Neural cell (in vitro differentiated cells): ENCODE data around the gene LCN2. TPM values are rescaled to one million over a fixed set of nuclear protein-coding genes. Genes with fewer than 3 reads are reported as not detected.

Source experiments
- H2AFZ ChIP-seq: fragments of 200-600, 300-800 bp; sonication (generic), shearing (Covaris generic); 2 replicates; pipeline ENCODE4 v1.6.0; 2014; ENCODE audit warnings: low read depth, mild to moderate bottlenecking, antibody characterized with exemption, low read length, moderate library complexity
- H3F3A ChIP-seq: fragments of 200-600 bp; shearing (Covaris generic); 2 replicates; pipeline ENCODE4 v1.6.1; 2016; ENCODE audit warnings: mild to moderate bottlenecking, moderate library complexity, mixed read lengths, antibody characterized with exemption, low read length; ENCODE audit not compliant: insufficient read depth, poor library complexity, severe bottlenecking
- H3K27ac ChIP-seq: fragments of 200-600, 300-800 bp; sonication (generic), shearing (Covaris generic); 2 replicates; pipeline ENCODE4 v1.5.1; 2014; ENCODE audit warnings: mild to moderate bottlenecking, low read length, moderate library complexity
- H3K27me3 ChIP-seq: fragments of 300-800, 200-600 bp; sonication (generic), shearing (Covaris generic); 2 replicates; pipeline ENCODE4 v1.6.0; 2014; ENCODE audit warnings: mild to moderate bottlenecking, low read depth, low read length, moderate library complexity; ENCODE audit not compliant: insufficient read depth
- H3K36me3 ChIP-seq: fragments of 300-800, 200-600 bp; sonication (generic), shearing (Covaris generic); 2 replicates; pipeline ENCODE4 v1.5.1; 2014; ENCODE audit warnings: mild to moderate bottlenecking, antibody characterized with exemption, low read length, moderate library complexity; ENCODE audit not compliant: insufficient read depth
- H3K4me2 ChIP-seq: fragments of 300-800, 200-600 bp; sonication (generic), shearing (Covaris generic); 2 replicates; pipeline ENCODE4 v1.6.0; 2014; ENCODE audit warnings: mild to moderate bottlenecking, low read length
- H3K4me3 ChIP-seq: fragments of 300-800, 200-600 bp; sonication (generic), shearing (Covaris generic); 2 replicates; pipeline ENCODE4 v1.5.1; 2014; ENCODE audit warnings: mild to moderate bottlenecking, low read length, moderate library complexity
- H3K79me2 ChIP-seq: fragments of 200-600 bp; shearing (Covaris generic); replicated peaks from 2 replicates; pipeline ENCODE4 v1.6.0; 2014; ENCODE audit warnings: mild to moderate bottlenecking, low read length, moderate library complexity; ENCODE audit not compliant: insufficient read depth
- H3K9ac ChIP-seq: fragments of 300-800, 200-600 bp; sonication (generic), shearing (Covaris generic); 2 replicates; pipeline ENCODE4 v1.6.1; 2016; ENCODE audit warnings: mild to moderate bottlenecking, low read length, mixed read lengths
- H3K9me2 ChIP-seq: fragments of 200-600 bp; shearing (Covaris generic); 2 replicates; pipeline ENCODE4 v1.6.1; 2016; ENCODE audit warnings: mild to moderate bottlenecking, low read length, mixed read lengths; ENCODE audit not compliant: insufficient read depth
- H3K9me3 ChIP-seq: fragments of 200-600, 300-800 bp; sonication (generic), shearing (Covaris generic); 2 replicates; pipeline ENCODE4 v1.6.1; 2016; ENCODE audit warnings: mild to moderate bottlenecking, mixed run types, low read length, moderate library complexity, mixed read lengths
- H4K20me1 ChIP-seq: fragments of 200-600 bp; shearing (Covaris generic); 2 replicates; pipeline ENCODE4 v1.6.1; 2016; ENCODE audit warnings: mild to moderate bottlenecking, mixed run types; ENCODE audit not compliant: insufficient read depth
- CTCF ChIP-seq: fragments of 450-650 bp; IDR thresholded peaks from 2 replicates; pipeline ENCODE4 v1.5.1; 2014; ENCODE audit warnings: antibody characterized with exemption, mild to moderate bottlenecking, moderate library complexity; ENCODE audit not compliant: poor library complexity, severe bottlenecking
- EP300 ChIP-seq: fragments of 450-650 bp; conservative IDR thresholded peaks from 2 replicates; pipeline ENCODE4 v1.6.1; 2014; ENCODE audit warnings: antibody characterized with exemption, mild to moderate bottlenecking, moderate library complexity; ENCODE audit not compliant: poor library complexity, severe bottlenecking
- EZH2 ChIP-seq: fragments of 200-600, 300-800 bp; shearing (Covaris generic), sonication (generic); IDR thresholded peaks from 2 replicates; pipeline ENCODE4 v1.6.1; 2014; ENCODE audit warnings: antibody characterized with exemption, low read length, borderline replicate concordance, mild to moderate bottlenecking; ENCODE audit not compliant: insufficient read depth, poor library complexity, severe bottlenecking
- MXI1 ChIP-seq: fragments of 450-650 bp; conservative IDR thresholded peaks from 2 replicates; pipeline ENCODE4 v1.6.1; 2014; ENCODE audit warnings: antibody characterized with exemption, mild to moderate bottlenecking; ENCODE audit not compliant: poor library complexity, severe bottlenecking
- POLR2AphosphoS5 ChIP-seq: IDR thresholded peaks from 2 replicates; pipeline ENCODE4 v1.6.1; 2012
- RAD21 ChIP-seq: fragments of 450-650 bp; conservative IDR thresholded peaks from 2 replicates; pipeline ENCODE4 v1.6.1; 2014; ENCODE audit warnings: antibody characterized with exemption, mild to moderate bottlenecking, moderate library complexity
- REST ChIP-seq: IDR thresholded peaks from 2 replicates; pipeline ENCODE4 v1.6.1; 2012; ENCODE audit warnings: borderline replicate concordance
- SMC3 ChIP-seq: fragments of 450-650 bp; conservative IDR thresholded peaks from 2 replicates; pipeline ENCODE4 v1.6.1; 2014; ENCODE audit warnings: antibody characterized with exemption, mild to moderate bottlenecking, moderate library complexity; ENCODE audit not compliant: poor library complexity
- TAF1 ChIP-seq: IDR thresholded peaks from 2 replicates; pipeline ENCODE4 v1.6.1; 2012; ENCODE audit warnings: low read depth
- polyA plus RNA-seq: library from polyadenylated mRNA; depleted of rRNA; stranded (reverse); fragments of >200 nt; gene quantifications from 2 replicates; pipeline ENCODE4 v1.2.3, GENCODE V29; 2014

The LCN2 gene
- polyA plus RNA-seq, 1 donor from 2014 or later: not detected

- no peaks in the 10 kb centered on the region for H3K9me2 ChIP-seq
- no peaks in the 10 kb centered on the region for H3K9me3 ChIP-seq
- TF ChIP-seq EP300 (no peak), REST (no peak), MXI1 (no peak), SMC3 (no peak), EZH2 (no peak), TAF1 (no peak), RAD21 (no peak), CTCF (no peak)
- H3K27ac ChIP-seq: no peak overlapping the region
- no peaks in the 10 kb centered on the region for H3K27me3 ChIP-seq
- no peak overlapping the region for H3K4me3 ChIP-seq
- H2AFZ ChIP-seq: no peak overlapping the region
- no peaks in the 10 kb centered on the region for H3F3A ChIP-seq
- H3K4me2 ChIP-seq: no peak overlapping the region
- no peaks in the 10 kb centered on the region for H3K36me3 ChIP-seq
- H3K9ac ChIP-seq: no peak overlapping the region
- H4K20me1 ChIP-seq: no peaks in the 10 kb centered on the region
- peaks cover 11% of the 10 kb centered on the region for H3K79me2 ChIP-seq
These were observed 25.7 kb upstream of the LCN2 start for GRCh38 chr9:128123451-128124080.

GRCh38 chr9:128124451-128124850, 24.8 kb upstream of the LCN2 start:
- Histone ChIP-seq H3K79me2 (peaks cover 11% of the 10 kb centered on the region), H3F3A (no peaks in the 10 kb centered on the region), H3K27me3 (no peaks in the 10 kb centered on the region), H3K9me2 (no peaks in the 10 kb centered on the region), H3K9me3 (no peaks in the 10 kb centered on the region), H3K4me3 (no peak overlapping the region), H3K36me3 (no peaks in the 10 kb centered on the region), H3K4me2 (no peak overlapping the region), H3K27ac (no peak overlapping the region), H2AFZ (no peak overlapping the region), H4K20me1 (no peaks in the 10 kb centered on the region), H3K9ac (no peak overlapping the region)
- TF ChIP-seq TAF1 (no peak), MXI1 (no peak), EP300 (no peak), CTCF (no peak), RAD21 (no peak), REST (no peak), SMC3 (no peak), POLR2AphosphoS5 (no peak), EZH2 (no peak)
